Measurements from ENCODE around the gene MYH15. TPM values are rescaled to one million over a fixed set of nuclear protein-coding genes. Genes with fewer than 3 reads are reported as not detected.

Gene MYH15
- total RNA-seq, 4 donors from 2014 or later = 0.10 to 0.27 (median 0.13) TPM; not detected in 1

GRCh38 chr3:108410531-108410984 is 99.8 kb downstream of the MYH15 start:
- H3K27ac ChIP-seq = no peak overlapping the region
- no peaks in the 10 kb centered on the region for H3K4me1 ChIP-seq
- in situ Hi-C loops (cut with MboI; ENCODE audit: low sequenced_read_pairs in 4 of 4) (loop anchor here in 1 of 4 donors (25.0 kb wide), 1 partner anchor 473 kb away; no protein-coding TSS in a partner anchor), intact Hi-C loops (cut with DNase I; ENCODE audit: low total_unique reads) (no loop called here)
- H3K27me3 ChIP-seq = no peaks in the 10 kb centered on the region
- no peak overlapping the region for H3K4me3 ChIP-seq
- DNase-seq (peak; percentile 7 to 50), ATAC-seq (peak; percentile 25 to 55)
- H3K9me3 ChIP-seq = no peaks in the 10 kb centered on the region
- TF ChIP-seq CTCF (IDR thresholded peaks at IDR 0.05 in 4 of 5, conservative IDR thresholded peaks at IDR 0.05 in 1 of 5) (no peak), POLR2A (IDR thresholded peaks at IDR 0.05) (no peak)
- H3K36me3 ChIP-seq = no peaks in the 10 kb centered on the region

- in situ Hi-C loops (cut with MboI; ENCODE audit: low sequenced_read_pairs in 4 of 4) = loop anchor here in 1 of 4 donors (25.0 kb wide), 1 partner anchor 472 kb away; no protein-coding TSS in a partner anchor
- ATAC-seq = no peak
- no peak for TF ChIP-seq CTCF (IDR thresholded peaks at IDR 0.05 in 4 of 5, conservative IDR thresholded peaks at IDR 0.05 in 1 of 5)
- no peak for TF ChIP-seq POLR2A (IDR thresholded peaks at IDR 0.05)
Measured at GRCh38 chr3:108409800-108410178, 100.6 kb downstream of the MYH15 start.

GRCh38 chr3:108408883-108409799 is 101.3 kb downstream of the MYH15 start:
- in situ Hi-C loops (cut with MboI; ENCODE audit: low sequenced_read_pairs in 4 of 4) = loop anchor here in 1 of 4 donors (25.0 kb wide), 1 partner anchor 472 kb away; no protein-coding TSS in a partner anchor

More at GRCh38 chr3:108409800-108410178, 100.6 kb downstream of the MYH15 start:
- no peaks in the 10 kb centered on the region for H3K27me3 ChIP-seq
- H3K36me3 ChIP-seq = no peaks in the 10 kb centered on the region
- no peaks in the 10 kb centered on the region for H3K9me3 ChIP-seq
- H3K4me3 ChIP-seq = no peak overlapping the region
- no peak overlapping the region for H3K27ac ChIP-seq
- DNase-seq = no peak
- no peaks in the 10 kb centered on the region for H3K4me1 ChIP-seq
- intact Hi-C loops (cut with DNase I; ENCODE audit: low total_unique reads) = no loop called here

DNA sequence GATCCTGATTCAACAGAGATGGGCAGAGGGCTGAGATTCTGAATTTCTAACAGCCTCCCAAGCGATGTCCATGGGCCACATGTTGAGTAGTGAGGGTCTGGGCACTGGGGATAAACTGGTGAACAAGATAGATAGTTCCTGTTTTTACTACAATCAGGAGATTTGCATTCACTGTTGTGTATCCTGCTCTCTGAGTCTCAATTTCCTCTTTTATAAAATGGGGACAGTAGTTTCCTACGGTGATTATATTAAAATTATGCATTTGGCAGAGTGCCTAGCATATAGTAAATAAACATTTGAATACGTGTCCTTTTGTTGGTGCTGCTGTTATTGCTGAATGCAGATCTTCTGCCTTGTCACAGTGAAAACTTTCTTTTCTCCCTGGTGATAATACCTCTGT is 102.5 kb downstream of the MYH15 start:
- in situ Hi-C loops (cut with MboI; ENCODE audit: low sequenced_read_pairs in 4 of 4) = loop anchor here in 1 of 4 donors (25.0 kb wide), 1 partner anchor 471 kb away; no protein-coding TSS in a partner anchor
- DNase-seq (no peak), ATAC-seq (no peak)

More at GRCh38 chr3:108408883-108409799, 101.3 kb downstream of the MYH15 start:
- ATAC-seq = no peak
- DNase-seq = no peak
- H3K4me3 ChIP-seq = no peak overlapping the region
- no peaks in the 10 kb centered on the region for H3K27me3 ChIP-seq
- no peaks in the 10 kb centered on the region for H3K4me1 ChIP-seq
- H3K9me3 ChIP-seq = no peaks in the 10 kb centered on the region
- H3K27ac ChIP-seq = no peak overlapping the region
- TF ChIP-seq POLR2A (IDR thresholded peaks at IDR 0.05) (no peak), CTCF (IDR thresholded peaks at IDR 0.05 in 4 of 5, conservative IDR thresholded peaks at IDR 0.05 in 1 of 5) (no peak)
- H3K36me3 ChIP-seq = no peaks in the 10 kb centered on the region
- intact Hi-C loops (cut with DNase I; ENCODE audit: low total_unique reads) = no loop called here

More for the DNA sequence above, 102.5 kb downstream of the MYH15 start:
- Histone ChIP-seq H3K4me1 (no peaks in the 10 kb centered on the region), H3K9me3 (no peaks in the 10 kb centered on the region), H3K27me3 (no peaks in the 10 kb centered on the region), H3K4me3 (no peak overlapping the region), H3K36me3 (no peaks in the 10 kb centered on the region), H3K27ac (no peak overlapping the region)
- no peak for TF ChIP-seq POLR2A (IDR thresholded peaks at IDR 0.05)
- no peak for TF ChIP-seq CTCF (IDR thresholded peaks at IDR 0.05 in 4 of 5, conservative IDR thresholded peaks at IDR 0.05 in 1 of 5)
- intact Hi-C loops (cut with DNase I; ENCODE audit: low total_unique reads) = no loop called here

Measured in gastrocnemius medialis (tissue), 4 donors.